Measurements from ENCODE around the gene GAS7.

DNA sequence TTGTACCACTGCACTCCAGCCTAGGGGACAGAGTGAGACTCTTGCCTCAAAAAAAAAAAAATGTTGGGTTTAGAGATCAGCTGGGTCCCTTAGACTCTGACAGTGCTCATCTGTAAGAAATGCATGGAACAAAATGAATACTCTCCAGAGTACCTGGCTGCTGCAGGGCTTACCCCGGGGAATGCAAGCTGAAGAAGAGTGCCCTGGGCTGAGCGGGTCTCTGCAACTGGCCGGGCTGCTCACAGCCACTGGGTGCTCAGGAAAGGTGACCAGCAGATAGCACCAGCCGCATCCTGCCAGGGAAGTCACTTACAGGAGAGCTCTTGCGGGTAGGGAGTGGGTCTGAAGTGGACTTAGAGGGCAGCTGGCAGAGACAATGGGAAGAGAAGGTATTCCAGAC is 82.1 kb downstream of the GAS7 start:
- TF ChIP-seq POLR2A (IDR thresholded peaks at IDR 0.05) = no peak
- TF ChIP-seq, protein P1, sequence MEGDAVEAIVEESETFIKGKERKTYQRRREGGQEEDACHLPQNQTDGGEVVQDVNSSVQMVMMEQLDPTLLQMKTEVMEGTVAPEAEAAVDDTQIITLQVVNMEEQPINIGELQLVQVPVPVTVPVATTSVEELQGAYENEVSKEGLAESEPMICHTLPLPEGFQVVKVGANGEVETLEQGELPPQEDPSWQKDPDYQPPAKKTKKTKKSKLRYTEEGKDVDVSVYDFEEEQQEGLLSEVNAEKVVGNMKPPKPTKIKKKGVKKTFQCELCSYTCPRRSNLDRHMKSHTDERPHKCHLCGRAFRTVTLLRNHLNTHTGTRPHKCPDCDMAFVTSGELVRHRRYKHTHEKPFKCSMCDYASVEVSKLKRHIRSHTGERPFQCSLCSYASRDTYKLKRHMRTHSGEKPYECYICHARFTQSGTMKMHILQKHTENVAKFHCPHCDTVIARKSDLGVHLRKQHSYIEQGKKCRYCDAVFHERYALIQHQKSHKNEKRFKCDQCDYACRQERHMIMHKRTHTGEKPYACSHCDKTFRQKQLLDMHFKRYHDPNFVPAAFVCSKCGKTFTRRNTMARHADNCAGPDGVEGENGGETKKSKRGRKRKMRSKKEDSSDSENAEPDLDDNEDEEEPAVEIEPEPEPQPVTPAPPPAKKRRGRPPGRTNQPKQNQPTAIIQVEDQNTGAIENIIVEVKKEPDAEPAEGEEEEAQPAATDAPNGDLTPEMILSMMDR (IDR thresholded peaks at IDR 0.05) = no peak

Data from tibial nerve (tissue), 3 donors.